ENCODE data around the gene KIRREL2.

The KIRREL2 gene

GRCh38 chr19:35852029-35852780 is 4.5 kb upstream of the KIRREL2 start, which contains the start of gene NPHS1 (continued):
- TF ChIP-seq, protein P1, sequence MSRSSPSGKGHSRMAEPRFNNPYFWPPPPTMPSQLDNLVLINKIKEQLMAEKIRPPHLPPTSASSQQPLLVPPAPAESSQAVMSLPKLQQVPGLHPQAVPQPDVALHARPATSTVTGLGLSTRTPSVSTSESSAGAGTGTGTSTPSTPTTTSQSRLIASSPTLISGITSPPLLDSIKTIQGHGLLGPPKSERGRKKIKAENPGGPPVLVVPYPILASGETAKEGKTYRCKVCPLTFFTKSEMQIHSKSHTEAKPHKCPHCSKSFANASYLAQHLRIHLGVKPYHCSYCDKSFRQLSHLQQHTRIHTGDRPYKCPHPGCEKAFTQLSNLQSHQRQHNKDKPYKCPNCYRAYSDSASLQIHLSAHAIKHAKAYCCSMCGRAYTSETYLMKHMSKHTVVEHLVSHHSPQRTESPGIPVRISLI (tag by site-specific recombination; IDR thresholded peaks at IDR 0.05) = peak; percentile 94
- TF ChIP-seq PATZ1 (tag by site-specific recombination; IDR thresholded peaks at IDR 0.05) (peak; percentile 55), SP2 (tag by site-specific recombination; IDR thresholded peaks at IDR 0.05) (0 out of 2 replicates have a peak, but pooled peaks have one; percentile 2), ZNF777 (tag by site-specific recombination; IDR thresholded peaks at IDR 0.05; ENCODE audit: borderline replicate concordance) (no peak), ZBTB17 (tag by site-specific recombination; IDR thresholded peaks at IDR 0.05) (peak; percentile 77), SCRT2 (tag by site-specific recombination; IDR thresholded peaks at IDR 0.05) (no peak), ZNF394 (tag by site-specific recombination; IDR thresholded peaks at IDR 0.05; ENCODE audit: borderline replicate concordance) (no peak)
- TF ChIP-seq, protein P2, sequence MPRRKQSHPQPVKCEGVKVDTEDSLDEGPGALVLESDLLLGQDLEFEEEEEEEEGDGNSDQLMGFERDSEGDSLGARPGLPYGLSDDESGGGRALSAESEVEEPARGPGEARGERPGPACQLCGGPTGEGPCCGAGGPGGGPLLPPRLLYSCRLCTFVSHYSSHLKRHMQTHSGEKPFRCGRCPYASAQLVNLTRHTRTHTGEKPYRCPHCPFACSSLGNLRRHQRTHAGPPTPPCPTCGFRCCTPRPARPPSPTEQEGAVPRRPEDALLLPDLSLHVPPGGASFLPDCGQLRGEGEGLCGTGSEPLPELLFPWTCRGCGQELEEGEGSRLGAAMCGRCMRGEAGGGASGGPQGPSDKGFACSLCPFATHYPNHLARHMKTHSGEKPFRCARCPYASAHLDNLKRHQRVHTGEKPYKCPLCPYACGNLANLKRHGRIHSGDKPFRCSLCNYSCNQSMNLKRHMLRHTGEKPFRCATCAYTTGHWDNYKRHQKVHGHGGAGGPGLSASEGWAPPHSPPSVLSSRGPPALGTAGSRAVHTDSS (tag by site-specific recombination; IDR thresholded peaks at IDR 0.05) = no peak

DNA sequence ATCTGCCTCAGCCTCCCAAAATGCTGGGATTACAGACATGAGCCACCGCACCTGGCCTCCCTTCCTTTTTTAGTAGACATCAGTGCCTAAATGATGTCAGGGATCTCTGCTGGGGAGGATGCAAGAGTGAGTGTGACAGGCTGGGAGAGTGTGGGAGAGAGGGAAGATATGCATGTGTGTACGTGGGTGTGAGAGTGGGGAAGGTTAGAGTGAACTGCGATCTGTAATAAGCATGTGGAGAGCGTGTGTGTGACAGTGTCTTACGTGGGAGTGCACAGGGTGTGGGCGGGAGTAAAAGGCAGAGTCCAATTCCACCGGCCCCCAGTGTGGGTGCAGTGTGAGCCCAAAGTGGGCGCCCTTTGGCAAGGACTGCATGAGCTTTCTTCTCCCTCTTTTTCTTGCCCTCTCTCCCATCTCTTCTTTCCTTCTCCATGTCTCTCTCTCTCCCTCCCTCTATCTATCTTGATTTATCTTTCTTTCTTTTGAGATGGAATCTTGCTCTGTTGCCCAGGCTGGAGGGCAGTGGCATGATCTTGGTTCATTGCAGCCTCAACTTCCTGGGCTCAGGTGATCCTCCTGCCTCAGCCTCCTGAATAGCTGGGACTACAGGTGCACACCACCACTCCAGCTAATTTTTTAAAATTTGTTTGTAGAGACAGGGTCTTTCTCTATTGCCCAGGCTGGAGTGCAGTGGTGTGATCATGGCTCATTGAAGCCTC is 3.5 kb upstream of the KIRREL2 start:
- POLR2A ChIA-PET = interaction anchor here (0.6 to 1.6 kb wide), 4 partner anchors 16 to 534 kb away, joined by 3 to 5 read pairs (median 4); no protein-coding TSS in a partner anchor
- Histone ChIP-seq H3K4me1 (ENCODE audit: control insufficient read depth, insufficient read depth, low read length) (no peaks in the 10 kb centered on the region), H3K36me3 (ENCODE audit: control insufficient read depth in 2 of 2, insufficient read depth in 1 of 2, low read length in 2 of 2) (no peaks in the 10 kb centered on the region), H3K4me3 (ENCODE audit: low read depth, low read length) (no peak overlapping the region), H3K9me3 (ENCODE audit: control insufficient read depth, insufficient read depth, low read depth, low read length) (no peaks in the 10 kb centered on the region), H3K27ac (ENCODE audit: extremely low read depth, low read depth, low read length) (no peak overlapping the region)
- CTCF ChIA-PET = interaction anchor here (1.1 to 1.4 kb wide), 2 partner anchors 10 to 16 kb away, joined by 3 read pairs; partner anchors contain the start of gene APLP1
- TF ChIP-seq EGR2 (tag by site-specific recombination; IDR thresholded peaks at IDR 0.05; ENCODE audit: low read depth) (peak; percentile 100), REPIN1 (tag by site-specific recombination; IDR thresholded peaks at IDR 0.05; ENCODE audit: low read depth) (no peak), ZNF2 (tag by site-specific recombination; IDR thresholded peaks at IDR 0.05) (no peak), ZNF335 (tag by site-specific recombination; conservative IDR thresholded peaks at IDR 0.05) (no peak), PATZ1 (tag by site-specific recombination; IDR thresholded peaks at IDR 0.05) (no peak), PRDM1 (tag by site-specific recombination; IDR thresholded peaks at IDR 0.05) (peak; percentile 96), ZNF792 (tag by site-specific recombination; IDR thresholded peaks at IDR 0.05) (no peak), ZNF155 (tag by site-specific recombination; IDR thresholded peaks at IDR 0.05) (no peak), ZNF169 (tag by site-specific recombination; IDR thresholded peaks at IDR 0.05) (no peak), ZNF324 (tag by site-specific recombination; IDR thresholded peaks at IDR 0.05) (no peak), ZNF311 (tag by site-specific recombination; IDR thresholded peaks at IDR 0.05; ENCODE audit: borderline replicate concordance) (no peak; the same call in 1 of the 2 replicates), ZNF558 (tag by site-specific recombination; IDR thresholded peaks at IDR 0.05) (no peak), ZNF121 (tag by site-specific recombination; IDR thresholded peaks at IDR 0.05) (peak; percentile 93), BCL11A (tag by site-specific recombination; IDR thresholded peaks at IDR 0.05; ENCODE audit: low read depth) (no peak), ZNF19 (tag by site-specific recombination; IDR thresholded peaks at IDR 0.05; ENCODE audit: low read depth) (no peak), SALL2 (tag by site-specific recombination; IDR thresholded peaks at IDR 0.05; ENCODE audit: borderline replicate concordance) (0 out of 2 replicates have a peak, but pooled peaks have one; percentile 61), ZNF112 (tag by site-specific recombination; IDR thresholded peaks at IDR 0.05) (no peak)
- TF ChIP-seq, protein P3, sequence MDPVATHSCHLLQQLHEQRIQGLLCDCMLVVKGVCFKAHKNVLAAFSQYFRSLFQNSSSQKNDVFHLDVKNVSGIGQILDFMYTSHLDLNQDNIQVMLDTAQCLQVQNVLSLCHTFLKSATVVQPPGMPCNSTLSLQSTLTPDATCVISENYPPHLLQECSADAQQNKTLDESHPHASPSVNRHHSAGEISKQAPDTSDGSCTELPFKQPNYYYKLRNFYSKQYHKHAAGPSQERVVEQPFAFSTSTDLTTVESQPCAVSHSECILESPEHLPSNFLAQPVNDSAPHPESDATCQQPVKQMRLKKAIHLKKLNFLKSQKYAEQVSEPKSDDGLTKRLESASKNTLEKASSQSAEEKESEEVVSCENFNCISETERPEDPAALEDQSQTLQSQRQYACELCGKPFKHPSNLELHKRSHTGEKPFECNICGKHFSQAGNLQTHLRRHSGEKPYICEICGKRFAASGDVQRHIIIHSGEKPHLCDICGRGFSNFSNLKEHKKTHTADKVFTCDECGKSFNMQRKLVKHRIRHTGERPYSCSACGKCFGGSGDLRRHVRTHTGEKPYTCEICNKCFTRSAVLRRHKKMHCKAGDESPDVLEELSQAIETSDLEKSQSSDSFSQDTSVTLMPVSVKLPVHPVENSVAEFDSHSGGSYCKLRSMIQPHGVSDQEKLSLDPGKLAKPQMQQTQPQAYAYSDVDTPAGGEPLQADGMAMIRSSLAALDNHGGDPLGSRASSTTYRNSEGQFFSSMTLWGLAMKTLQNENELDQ (tag by site-specific recombination; IDR thresholded peaks at IDR 0.05; ENCODE audit: low read depth) = no peak

Measured in HEK293 (cell line).